ENCODE measurements around the gene TUBB4B. TPM values are rescaled to one million over a fixed set of nuclear protein-coding genes. Genes with fewer than 3 reads are reported as not detected.

The TUBB4B gene
- total RNA-seq, 1 donor from 2014 or later = 191 TPM

- TF ChIP-seq, protein P1, sequence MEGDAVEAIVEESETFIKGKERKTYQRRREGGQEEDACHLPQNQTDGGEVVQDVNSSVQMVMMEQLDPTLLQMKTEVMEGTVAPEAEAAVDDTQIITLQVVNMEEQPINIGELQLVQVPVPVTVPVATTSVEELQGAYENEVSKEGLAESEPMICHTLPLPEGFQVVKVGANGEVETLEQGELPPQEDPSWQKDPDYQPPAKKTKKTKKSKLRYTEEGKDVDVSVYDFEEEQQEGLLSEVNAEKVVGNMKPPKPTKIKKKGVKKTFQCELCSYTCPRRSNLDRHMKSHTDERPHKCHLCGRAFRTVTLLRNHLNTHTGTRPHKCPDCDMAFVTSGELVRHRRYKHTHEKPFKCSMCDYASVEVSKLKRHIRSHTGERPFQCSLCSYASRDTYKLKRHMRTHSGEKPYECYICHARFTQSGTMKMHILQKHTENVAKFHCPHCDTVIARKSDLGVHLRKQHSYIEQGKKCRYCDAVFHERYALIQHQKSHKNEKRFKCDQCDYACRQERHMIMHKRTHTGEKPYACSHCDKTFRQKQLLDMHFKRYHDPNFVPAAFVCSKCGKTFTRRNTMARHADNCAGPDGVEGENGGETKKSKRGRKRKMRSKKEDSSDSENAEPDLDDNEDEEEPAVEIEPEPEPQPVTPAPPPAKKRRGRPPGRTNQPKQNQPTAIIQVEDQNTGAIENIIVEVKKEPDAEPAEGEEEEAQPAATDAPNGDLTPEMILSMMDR (IDR thresholded peaks at IDR 0.05) = no peak
- peak overlapping the region; percentile 77 for H3K4me3 ChIP-seq
Measured at GRCh38 chr9:137276473-137277328, 35.6 kb downstream of the TUBB4B start.

DNA sequence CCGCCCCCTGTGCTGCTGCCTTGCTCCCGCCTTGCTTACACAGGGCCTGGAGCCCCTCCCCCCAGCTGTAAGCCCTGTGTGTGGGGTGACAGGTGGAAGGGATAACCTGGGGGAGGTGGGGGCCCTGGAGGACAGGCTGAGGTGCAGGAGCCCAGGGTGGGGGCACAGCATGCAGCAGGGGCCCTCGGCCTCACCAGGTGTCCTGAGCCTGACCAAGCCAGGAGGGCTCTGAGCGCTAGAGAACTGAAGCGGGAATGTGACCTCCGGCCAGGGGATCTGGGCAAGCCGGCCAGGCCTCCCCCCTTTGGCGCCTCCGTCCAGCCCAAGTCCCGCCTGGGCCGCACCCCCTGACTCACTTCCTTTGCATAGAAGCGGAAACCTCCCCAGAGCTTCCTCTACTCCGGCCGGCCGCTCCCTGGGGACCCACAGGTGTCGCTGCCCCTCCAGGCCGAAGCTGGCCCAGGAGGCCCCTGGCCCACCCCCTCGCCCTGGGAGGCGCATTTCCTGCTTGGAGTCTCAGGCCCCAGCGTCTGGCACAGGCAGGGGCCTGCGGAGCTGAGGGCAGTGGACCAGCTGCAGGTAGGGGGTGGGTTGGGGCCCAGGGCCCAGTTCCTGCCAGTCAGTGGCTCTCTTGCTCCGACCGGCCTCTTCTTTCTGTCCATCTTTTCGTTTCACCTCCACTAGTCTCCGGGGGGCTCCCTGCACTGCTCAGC is 36.4 kb downstream of the TUBB4B start, which contains the start of gene TOR4A:
TSS of gene TOR4A (plus strand) at position 398 of the 713 bp plus-strand sequence. CDS start 964 bp downstream, outside the sequence.
- Histone ChIP-seq H3K9me3 (no peaks in the 10 kb centered on the region), H3K4me1 (peaks cover 34% of the 10 kb centered on the region), H3K27me3 (no peaks in the 10 kb centered on the region), H3K27ac (peak within 1 kb of the TSS; percentile 95), H3K36me3 (peaks cover 37% of the 10 kb centered on the region), H3K4me3 (peak within 1 kb of the TSS; percentile 77)
- ATAC-seq (peak; percentile 84), DNase-seq (peak; percentile 96)
- intact Hi-C loops (cut with DNase I) = no loop called here
- TF ChIP-seq, protein P1 (IDR thresholded peaks at IDR 0.05) = peak; percentile 38

More at GRCh38 chr9:137276473-137277328, 35.6 kb downstream of the TUBB4B start:
- Histone ChIP-seq H3K9me3 (no peaks in the 10 kb centered on the region), H3K4me1 (peaks cover 34% of the 10 kb centered on the region), H3K27me3 (no peaks in the 10 kb centered on the region), H3K27ac (peak overlapping the region; percentile 95), H3K36me3 (peaks cover 35% of the 10 kb centered on the region)
- intact Hi-C loops (cut with DNase I) = no loop called here
- DNase-seq (peak; percentile 91), ATAC-seq (peak; percentile 55)

GRCh38 chr9:137278061-137278701 is 37.1 kb downstream of the TUBB4B start:
- intact Hi-C loops (cut with DNase I) = no loop called here
- Histone ChIP-seq H3K4me3 (peak overlapping the region; percentile 77), H3K27ac (peak overlapping the region; percentile 95), H3K36me3 (peaks cover 37% of the 10 kb centered on the region), H3K27me3 (no peaks in the 10 kb centered on the region), H3K4me1 (peaks cover 34% of the 10 kb centered on the region), H3K9me3 (no peaks in the 10 kb centered on the region)
- TF ChIP-seq, protein P1 (IDR thresholded peaks at IDR 0.05) = no peak
- DNase-seq = peak; percentile 80
- peak; percentile 2 for ATAC-seq

- H3K27ac ChIP-seq = peak overlapping the region; percentile 95
- ATAC-seq = no peak
- H3K9me3 ChIP-seq = no peaks in the 10 kb centered on the region
- TF ChIP-seq, protein P1 (IDR thresholded peaks at IDR 0.05) = no peak
- intact Hi-C loops (cut with DNase I) = no loop called here
- peak; percentile 66 for DNase-seq
- peaks cover 31% of the 10 kb centered on the region for H3K4me1 ChIP-seq
- peaks cover 43% of the 10 kb centered on the region for H3K36me3 ChIP-seq
- no peaks in the 10 kb centered on the region for H3K27me3 ChIP-seq
- H3K4me3 ChIP-seq = peak overlapping the region; percentile 77
Measured at GRCh38 chr9:137278721-137279711, 37.9 kb downstream of the TUBB4B start.
